ENCODE data around the gene ZNF232.

- TF ChIP-seq CTCF (IDR thresholded peaks at IDR 0.05; ENCODE audit: insufficient read depth, low read depth, low read length) (no peak), EZH2 (IDR thresholded peaks at IDR 0.05; ENCODE audit: insufficient read depth, low read length) (no peak)
Measured at GRCh38 chr17:5139458-5139732, 27.7 kb upstream of the ZNF232 start.
